Loucy (cell line): Measurements from ENCODE around the gene B3GALT5.

Source experiments
- EZH2phosphoT487 ChIP-seq: fragments of 200-600 bp; IDR thresholded peaks from 2 replicates; pipeline ENCODE4 v1.6.1; 2018; ENCODE audit warnings: antibody characterized with exemption, mild to moderate bottlenecking, moderate library complexity, borderline replicate concordance
- TF ChIP-seq, protein P1 (sequence below): fragments of 200-600 bp; sonication (generic); conservative IDR thresholded peaks from 2 replicates; pipeline ENCODE4 v1.5.1; 2014; ENCODE audit warnings: mild to moderate bottlenecking, antibody characterized with exemption, low read length

DNA sequence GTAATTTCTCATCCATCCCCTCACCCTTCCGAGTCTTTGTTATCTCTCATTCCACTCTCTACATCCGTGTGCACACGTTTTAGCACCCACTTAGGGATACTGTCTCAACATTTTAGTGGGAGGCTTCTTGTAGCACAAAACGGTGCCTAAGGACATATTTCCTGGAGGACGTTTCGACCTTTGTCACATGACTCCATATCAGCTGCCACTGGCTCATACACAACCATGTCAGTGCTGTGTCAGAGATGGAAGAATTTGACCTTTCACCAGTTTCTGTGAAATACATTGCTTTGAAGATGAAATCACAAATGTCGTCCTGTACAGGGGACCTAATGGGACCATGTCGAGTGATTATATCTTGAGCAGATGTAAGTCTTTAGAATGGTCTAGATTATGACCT is 15.6 kb downstream of the B3GALT5 start:
- TF ChIP-seq, protein P1, sequence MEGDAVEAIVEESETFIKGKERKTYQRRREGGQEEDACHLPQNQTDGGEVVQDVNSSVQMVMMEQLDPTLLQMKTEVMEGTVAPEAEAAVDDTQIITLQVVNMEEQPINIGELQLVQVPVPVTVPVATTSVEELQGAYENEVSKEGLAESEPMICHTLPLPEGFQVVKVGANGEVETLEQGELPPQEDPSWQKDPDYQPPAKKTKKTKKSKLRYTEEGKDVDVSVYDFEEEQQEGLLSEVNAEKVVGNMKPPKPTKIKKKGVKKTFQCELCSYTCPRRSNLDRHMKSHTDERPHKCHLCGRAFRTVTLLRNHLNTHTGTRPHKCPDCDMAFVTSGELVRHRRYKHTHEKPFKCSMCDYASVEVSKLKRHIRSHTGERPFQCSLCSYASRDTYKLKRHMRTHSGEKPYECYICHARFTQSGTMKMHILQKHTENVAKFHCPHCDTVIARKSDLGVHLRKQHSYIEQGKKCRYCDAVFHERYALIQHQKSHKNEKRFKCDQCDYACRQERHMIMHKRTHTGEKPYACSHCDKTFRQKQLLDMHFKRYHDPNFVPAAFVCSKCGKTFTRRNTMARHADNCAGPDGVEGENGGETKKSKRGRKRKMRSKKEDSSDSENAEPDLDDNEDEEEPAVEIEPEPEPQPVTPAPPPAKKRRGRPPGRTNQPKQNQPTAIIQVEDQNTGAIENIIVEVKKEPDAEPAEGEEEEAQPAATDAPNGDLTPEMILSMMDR = no peak
- TF ChIP-seq EZH2phosphoT487 = no peak
